ENCODE data around the gene CSNK1G3.

Gene CSNK1G3

DNA sequence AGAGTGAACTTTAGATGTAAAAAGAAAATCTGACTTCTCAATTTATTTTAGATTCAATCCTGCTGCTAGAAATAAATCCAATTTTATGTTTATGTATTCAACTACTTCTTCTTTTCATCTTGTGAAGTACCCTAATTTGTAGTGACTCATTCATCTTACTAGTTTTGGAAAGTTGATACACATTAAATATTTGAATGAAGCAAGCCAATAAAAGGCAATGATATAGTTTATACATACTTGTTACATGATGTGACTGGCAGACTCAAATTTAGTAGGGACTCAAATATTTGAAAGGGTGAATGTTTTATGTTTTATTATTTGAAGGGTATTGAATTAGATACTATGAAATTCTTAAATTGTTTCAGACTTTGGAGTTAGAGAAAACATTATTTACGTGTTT is 34.7 kb downstream of the CSNK1G3 start:
- Histone ChIP-seq H3K4me3 (ENCODE audit: low read length) (no peak overlapping the region), H3K4me1 (ENCODE audit: insufficient read depth, low read length) (no peaks in the 10 kb centered on the region), H3K27me3 (ENCODE audit: insufficient read depth, low read length) (no peaks in the 10 kb centered on the region), H3K36me3 (ENCODE audit: insufficient read depth, low read length) (peaks cover 4% of the 10 kb centered on the region), H3K9me3 (ENCODE audit: low read length) (no peaks in the 10 kb centered on the region), H2AFZ (ENCODE audit: low read depth, low read length) (no peak overlapping the region)

DNA sequence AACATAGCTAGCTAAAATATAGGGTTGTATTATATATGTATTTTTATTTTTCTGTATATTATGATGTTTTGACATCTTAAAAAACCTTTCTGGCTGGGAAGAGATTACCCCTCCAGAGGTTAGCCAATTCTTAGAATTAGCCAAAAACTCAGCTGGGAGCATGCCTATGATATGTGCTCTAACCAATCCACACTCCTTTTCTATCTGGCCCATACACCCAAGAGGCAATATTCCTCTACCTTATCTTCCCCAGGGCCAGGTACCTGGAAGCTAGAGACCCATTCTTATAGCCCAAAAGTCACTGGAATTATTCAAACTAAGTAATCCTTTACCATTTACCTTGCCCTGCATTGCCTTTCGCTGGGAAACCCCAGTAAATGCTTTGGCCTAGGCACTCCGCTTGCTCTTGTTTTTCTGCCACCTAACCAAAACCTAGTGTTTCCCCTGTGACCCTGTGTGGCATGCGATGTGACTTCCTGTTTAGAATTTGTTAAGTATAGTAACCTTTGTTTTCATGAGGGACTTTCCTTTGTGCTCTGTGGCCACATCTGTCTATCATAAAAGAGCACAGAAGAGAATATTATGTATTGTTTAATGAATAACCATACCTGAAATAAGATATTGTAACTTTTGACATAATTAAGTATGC is 37.4 kb downstream of the CSNK1G3 start:
- Histone ChIP-seq H3K36me3 (ENCODE audit: insufficient read depth, low read length) (peaks cover 4% of the 10 kb centered on the region), H2AFZ (ENCODE audit: low read depth, low read length) (no peak overlapping the region), H3K4me1 (ENCODE audit: insufficient read depth, low read length) (no peaks in the 10 kb centered on the region), H3K9me3 (ENCODE audit: low read length) (no peaks in the 10 kb centered on the region), H3K27me3 (ENCODE audit: insufficient read depth, low read length) (no peaks in the 10 kb centered on the region), H3K4me3 (ENCODE audit: low read length) (no peak overlapping the region)

DNA sequence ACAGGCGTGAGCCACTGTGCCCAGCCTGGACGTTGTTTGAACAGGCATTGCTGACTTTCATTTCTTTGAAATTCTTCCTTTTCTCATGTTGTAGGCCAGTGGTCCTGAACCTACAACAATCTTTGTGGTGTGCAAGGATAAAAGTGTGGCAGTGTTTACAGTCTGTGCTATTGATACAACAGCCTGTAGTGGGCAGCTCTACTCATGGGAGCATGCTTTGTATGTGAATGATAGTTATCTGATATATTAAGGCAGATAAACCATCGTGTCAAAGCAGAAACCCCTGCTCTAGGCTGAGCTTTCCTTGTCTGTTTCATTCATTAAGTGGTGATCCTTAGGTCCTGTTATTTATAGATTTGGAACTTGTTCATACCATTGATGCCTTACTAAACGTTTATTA is 42.6 kb downstream of the CSNK1G3 start:
- no peaks in the 10 kb centered on the region for H3K4me1 ChIP-seq (ENCODE audit: insufficient read depth, low read length)
- H2AFZ ChIP-seq (ENCODE audit: low read depth, low read length): no peak overlapping the region
- no peaks in the 10 kb centered on the region for H3K27me3 ChIP-seq (ENCODE audit: insufficient read depth, low read length)
- H3K4me3 ChIP-seq (ENCODE audit: low read length): no peak overlapping the region
- H3K9me3 ChIP-seq (ENCODE audit: low read length): no peaks in the 10 kb centered on the region
- peaks cover 17% of the 10 kb centered on the region for H3K36me3 ChIP-seq (ENCODE audit: insufficient read depth, low read length)

DNA sequence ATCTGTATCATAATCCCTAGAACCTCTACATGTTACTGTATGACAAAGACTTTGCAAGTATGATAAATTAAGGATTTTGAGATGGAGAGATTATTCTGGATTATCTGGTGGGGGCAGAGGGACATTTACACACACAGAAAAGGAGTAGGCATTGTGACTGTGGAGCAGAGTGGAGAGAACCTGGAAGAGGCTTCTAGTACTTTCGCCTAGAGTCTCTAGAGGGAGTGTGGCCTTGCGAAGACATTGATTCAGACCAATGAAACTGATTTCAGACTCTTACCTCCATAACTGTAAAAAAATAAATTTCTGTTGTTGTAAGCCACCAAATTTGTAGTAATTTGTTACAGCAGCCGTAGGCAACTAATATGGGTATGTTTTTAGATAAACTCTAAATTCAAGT is 45.9 kb downstream of the CSNK1G3 start:
- peaks cover 15% of the 10 kb centered on the region for H3K36me3 ChIP-seq (ENCODE audit: insufficient read depth, low read length)
- H3K4me1 ChIP-seq (ENCODE audit: insufficient read depth, low read length): no peaks in the 10 kb centered on the region
- H3K9me3 ChIP-seq (ENCODE audit: low read length): no peaks in the 10 kb centered on the region
- H3K4me3 ChIP-seq (ENCODE audit: low read length): no peak overlapping the region
- no peaks in the 10 kb centered on the region for H3K27me3 ChIP-seq (ENCODE audit: insufficient read depth, low read length)
- no peak overlapping the region for H2AFZ ChIP-seq (ENCODE audit: low read depth, low read length)

DNA sequence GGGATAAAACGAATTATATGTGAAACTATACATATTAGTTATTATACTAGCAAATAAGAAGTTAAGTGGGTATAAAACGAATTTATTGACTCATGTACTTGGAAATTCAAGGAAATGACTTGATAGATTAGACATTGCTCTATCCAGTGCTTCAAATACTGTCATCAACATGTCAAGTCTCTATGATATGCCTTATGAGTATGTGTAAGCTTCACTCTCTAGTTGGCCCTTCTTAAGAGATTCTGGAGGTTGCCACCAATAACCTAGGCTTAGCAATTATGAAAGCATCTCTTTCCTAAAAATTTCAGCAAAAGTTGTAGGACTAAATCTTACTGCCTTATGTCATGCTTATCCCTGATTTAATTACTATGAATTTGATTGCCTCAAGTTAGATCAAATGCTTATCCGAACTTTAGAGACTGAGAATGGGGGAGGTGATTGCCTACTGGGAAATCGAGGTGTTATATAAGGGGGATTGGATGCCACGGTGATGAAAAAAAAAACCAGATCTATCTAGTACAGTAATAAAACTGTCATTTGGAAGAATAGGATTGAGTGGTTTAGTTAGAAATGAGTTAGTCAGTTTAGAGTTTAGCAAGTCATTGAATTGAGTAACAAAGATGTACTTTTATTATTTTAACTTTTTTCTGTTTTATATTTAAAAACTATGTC is 46.9 kb downstream of the CSNK1G3 start:
- no peaks in the 10 kb centered on the region for H3K4me1 ChIP-seq (ENCODE audit: insufficient read depth, low read length)
- peaks cover 15% of the 10 kb centered on the region for H3K36me3 ChIP-seq (ENCODE audit: insufficient read depth, low read length)
- H3K4me3 ChIP-seq (ENCODE audit: low read length): no peak overlapping the region

DNA sequence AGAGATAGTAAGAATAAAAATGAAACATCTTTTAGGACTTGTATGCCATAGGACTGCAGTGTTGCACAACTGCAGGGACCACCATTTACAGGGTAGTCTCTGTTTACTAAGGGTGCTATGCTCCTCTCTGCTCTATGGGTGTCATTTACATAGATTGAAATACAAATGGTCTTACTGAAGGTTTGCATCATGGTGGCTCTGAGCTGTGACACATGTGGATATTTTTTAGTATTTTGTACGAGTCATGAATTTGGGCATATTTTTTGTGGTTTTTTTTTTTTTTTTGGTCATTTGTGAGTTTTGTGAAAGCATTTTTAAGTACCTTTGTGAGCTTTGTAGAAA is 47.4 kb downstream of the CSNK1G3 start:
- Histone ChIP-seq H3K36me3 (ENCODE audit: insufficient read depth, low read length) (peaks cover 15% of the 10 kb centered on the region), H3K9me3 (ENCODE audit: low read length) (no peaks in the 10 kb centered on the region), H3K27me3 (ENCODE audit: insufficient read depth, low read length) (no peaks in the 10 kb centered on the region), H3K4me1 (ENCODE audit: insufficient read depth, low read length) (no peaks in the 10 kb centered on the region), H2AFZ (ENCODE audit: low read depth, low read length) (no peak overlapping the region), H3K4me3 (ENCODE audit: low read length) (no peak overlapping the region)

More for the DNA sequence above, 46.9 kb downstream of the CSNK1G3 start:
- no peak overlapping the region for H2AFZ ChIP-seq (ENCODE audit: low read depth, low read length)
- no peaks in the 10 kb centered on the region for H3K9me3 ChIP-seq (ENCODE audit: low read length)
- no peaks in the 10 kb centered on the region for H3K27me3 ChIP-seq (ENCODE audit: insufficient read depth, low read length)

DNA sequence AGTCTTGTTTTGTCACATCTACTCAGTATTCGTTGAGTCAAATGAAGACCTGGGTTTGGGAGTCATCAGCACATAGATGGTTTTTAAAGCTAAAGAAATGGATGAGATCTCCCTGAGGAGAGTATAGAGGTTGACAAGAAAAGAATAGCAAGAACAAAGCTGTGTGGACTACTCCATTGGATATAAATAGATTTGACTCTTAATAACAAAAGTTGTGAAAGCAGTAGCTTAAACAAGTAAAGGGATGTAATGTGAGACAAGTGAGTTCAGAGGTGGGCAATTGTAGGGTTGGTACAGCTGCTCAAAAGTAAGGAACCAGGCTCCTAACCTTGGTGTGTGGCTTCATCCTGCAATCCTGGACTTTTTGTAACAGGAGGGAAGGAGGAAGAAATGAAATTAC is 49.3 kb downstream of the CSNK1G3 start:
- Histone ChIP-seq H3K27me3 (ENCODE audit: insufficient read depth, low read length) (no peaks in the 10 kb centered on the region), H3K9me3 (ENCODE audit: low read length) (peaks cover 2% of the 10 kb centered on the region), H3K4me3 (ENCODE audit: low read length) (no peak overlapping the region), H3K36me3 (ENCODE audit: insufficient read depth, low read length) (peaks cover 15% of the 10 kb centered on the region), H2AFZ (ENCODE audit: low read depth, low read length) (no peak overlapping the region), H3K4me1 (ENCODE audit: insufficient read depth, low read length) (no peaks in the 10 kb centered on the region)

DNA sequence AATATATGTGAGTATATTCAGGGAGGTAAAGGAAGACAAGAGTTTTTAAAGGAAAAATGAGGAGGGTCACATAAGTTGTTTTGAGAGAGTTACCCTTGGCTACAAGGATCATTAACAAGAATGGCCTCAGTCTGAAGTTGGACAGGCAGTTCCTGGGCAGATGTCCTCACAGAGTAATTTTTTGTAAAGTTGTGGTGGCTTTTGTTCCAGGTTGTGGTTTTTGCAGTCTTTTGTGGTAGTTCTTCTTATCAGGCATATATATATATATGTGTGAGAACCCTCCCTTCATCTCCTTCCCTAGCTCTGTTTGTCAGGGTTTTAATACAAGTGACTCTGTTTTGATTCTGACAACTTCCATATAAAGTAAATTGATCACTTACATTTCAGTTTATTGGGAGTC is 60.0 kb downstream of the CSNK1G3 start:
- no peak overlapping the region for H3K4me3 ChIP-seq (ENCODE audit: low read length)
- no peaks in the 10 kb centered on the region for H3K9me3 ChIP-seq (ENCODE audit: low read length)
- H2AFZ ChIP-seq (ENCODE audit: low read depth, low read length): no peak overlapping the region
- H3K27me3 ChIP-seq (ENCODE audit: insufficient read depth, low read length): no peaks in the 10 kb centered on the region
- H3K36me3 ChIP-seq (ENCODE audit: insufficient read depth, low read length): peaks cover 14% of the 10 kb centered on the region
- no peaks in the 10 kb centered on the region for H3K4me1 ChIP-seq (ENCODE audit: insufficient read depth, low read length)

DNA sequence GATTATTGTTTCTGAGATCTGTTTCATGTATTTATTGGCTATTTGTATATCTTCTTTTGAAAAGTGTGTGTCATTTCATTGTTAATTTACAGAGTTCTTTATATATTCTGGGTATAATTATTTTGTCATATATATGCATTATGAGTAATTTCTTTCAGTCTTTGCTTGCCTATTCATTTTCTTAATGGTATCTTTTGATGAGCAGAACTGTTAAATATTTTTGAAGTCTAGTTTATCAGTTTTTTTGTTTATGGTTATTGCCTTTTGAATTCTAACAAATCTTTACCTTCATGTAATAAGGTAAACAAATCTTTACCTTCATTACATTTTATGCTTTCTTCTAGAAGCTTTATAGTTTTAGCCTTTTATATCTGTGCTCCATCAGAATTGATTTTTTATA is 66.4 kb downstream of the CSNK1G3 start:
- Histone ChIP-seq H3K36me3 (ENCODE audit: insufficient read depth, low read length) (peaks cover 30% of the 10 kb centered on the region), H3K9me3 (ENCODE audit: low read length) (peaks cover 5% of the 10 kb centered on the region), H3K27me3 (ENCODE audit: insufficient read depth, low read length) (no peaks in the 10 kb centered on the region), H2AFZ (ENCODE audit: low read depth, low read length) (no peak overlapping the region), H3K4me1 (ENCODE audit: insufficient read depth, low read length) (no peaks in the 10 kb centered on the region), H3K4me3 (ENCODE audit: low read length) (no peak overlapping the region)

DNA sequence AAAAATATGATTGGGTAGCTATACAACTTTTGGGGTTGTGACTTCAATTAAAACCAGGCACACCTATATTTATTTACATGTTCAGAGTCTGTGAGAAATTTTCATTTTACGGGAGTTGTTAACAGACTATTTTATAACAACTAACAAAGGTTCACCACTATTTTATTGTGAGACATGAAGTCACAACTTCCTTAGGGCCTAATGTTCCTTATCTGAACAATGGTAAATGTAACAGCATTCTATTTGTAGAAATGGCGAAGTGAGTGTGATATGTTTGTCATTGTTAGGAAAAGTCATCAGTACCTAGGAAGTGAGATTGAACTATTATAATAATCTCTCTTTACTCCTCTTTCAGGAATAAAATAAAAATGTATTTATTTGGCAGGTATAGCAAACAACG is 67.4 kb downstream of the CSNK1G3 start:
- Histone ChIP-seq H3K27me3 (ENCODE audit: insufficient read depth, low read length) (no peaks in the 10 kb centered on the region), H3K36me3 (ENCODE audit: insufficient read depth, low read length) (peaks cover 30% of the 10 kb centered on the region), H3K9me3 (ENCODE audit: low read length) (peaks cover 5% of the 10 kb centered on the region), H3K4me1 (ENCODE audit: insufficient read depth, low read length) (no peaks in the 10 kb centered on the region), H3K4me3 (ENCODE audit: low read length) (no peak overlapping the region), H2AFZ (ENCODE audit: low read depth, low read length) (no peak overlapping the region)

DNA sequence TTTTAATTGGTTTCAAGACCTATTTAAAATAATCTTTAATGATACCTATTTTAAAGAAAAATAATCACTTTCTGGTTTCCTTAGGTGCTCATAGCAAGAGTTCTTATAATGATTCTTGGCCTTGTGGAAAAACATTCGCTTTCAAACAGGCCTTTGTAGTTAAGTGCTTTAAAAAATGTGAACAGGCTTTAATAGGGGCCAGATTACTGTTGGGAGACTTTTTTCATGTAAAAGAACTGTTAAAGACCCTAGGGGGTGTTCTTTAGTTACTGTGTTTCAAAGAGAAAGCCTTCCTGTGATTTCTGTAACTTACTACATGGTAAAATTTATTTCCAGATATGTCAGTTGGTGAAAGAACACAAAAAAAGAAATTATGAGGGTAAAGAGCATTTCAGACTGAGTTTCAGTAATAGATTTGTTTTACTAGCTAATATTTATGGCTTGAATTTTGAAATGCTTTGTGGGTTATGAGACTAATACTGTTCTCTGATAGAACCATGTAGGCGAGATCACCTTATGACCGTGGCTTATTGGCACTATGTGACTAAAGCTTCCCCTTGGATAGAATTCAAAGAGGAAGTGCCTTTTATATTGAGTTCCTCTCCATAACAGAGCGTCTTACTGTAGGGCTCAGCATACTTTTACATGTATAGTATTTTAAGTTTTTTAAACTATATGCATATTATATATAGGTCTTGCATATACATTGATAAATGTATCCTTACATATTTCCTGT is 70.7 kb downstream of the CSNK1G3 start:
- Histone ChIP-seq H3K4me3 (ENCODE audit: low read length) (no peak overlapping the region), H3K9me3 (ENCODE audit: low read length) (peaks cover 4% of the 10 kb centered on the region), H3K27me3 (ENCODE audit: insufficient read depth, low read length) (no peaks in the 10 kb centered on the region), H2AFZ (ENCODE audit: low read depth, low read length) (no peak overlapping the region), H3K36me3 (ENCODE audit: insufficient read depth, low read length) (peaks cover 13% of the 10 kb centered on the region), H3K4me1 (ENCODE audit: insufficient read depth, low read length) (no peaks in the 10 kb centered on the region)

DNA sequence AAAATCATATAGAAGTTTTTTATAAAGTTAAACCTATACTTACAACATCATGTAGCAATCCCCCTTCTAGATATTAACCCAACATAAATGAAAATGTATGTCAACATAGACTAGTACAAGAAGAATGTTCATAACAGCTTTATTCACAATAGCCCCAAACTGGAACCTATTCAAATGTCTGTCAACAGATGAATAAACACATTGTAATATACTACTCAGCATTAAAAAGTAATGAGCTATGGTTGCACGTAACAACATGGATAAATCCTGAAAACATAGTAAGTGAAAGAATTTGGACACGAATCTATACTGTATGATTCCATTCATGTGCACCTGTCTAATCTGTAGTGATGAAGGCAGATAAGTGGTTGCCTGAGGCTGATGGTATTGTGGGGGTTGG is 73.9 kb downstream of the CSNK1G3 start:
- Histone ChIP-seq H3K4me1 (ENCODE audit: insufficient read depth, low read length) (no peaks in the 10 kb centered on the region), H3K27me3 (ENCODE audit: insufficient read depth, low read length) (no peaks in the 10 kb centered on the region), H2AFZ (ENCODE audit: low read depth, low read length) (no peak overlapping the region), H3K4me3 (ENCODE audit: low read length) (no peak overlapping the region), H3K36me3 (ENCODE audit: insufficient read depth, low read length) (peaks cover 8% of the 10 kb centered on the region), H3K9me3 (ENCODE audit: low read length) (no peaks in the 10 kb centered on the region)

DNA sequence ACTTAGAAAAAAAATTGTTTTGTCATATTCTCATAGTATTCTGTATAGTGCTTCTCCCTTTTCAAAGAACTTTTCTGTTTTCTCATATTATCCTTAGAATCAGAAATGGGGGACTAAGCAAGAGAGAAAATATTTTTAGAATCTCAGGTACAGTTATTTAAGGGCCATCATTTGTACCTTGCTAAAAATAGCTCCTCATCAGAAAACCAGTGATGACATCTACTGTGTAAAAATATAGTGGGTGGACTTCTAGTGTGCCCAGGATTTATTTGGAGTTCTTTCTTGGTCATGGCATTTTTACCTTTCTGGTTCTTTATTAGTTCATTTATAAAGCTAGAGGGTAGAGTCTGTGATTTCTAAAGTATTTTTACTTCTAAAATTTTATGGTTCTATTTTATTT is 82.5 kb downstream of the CSNK1G3 start:
- H2AFZ ChIP-seq (ENCODE audit: low read depth, low read length): no peak overlapping the region
- no peaks in the 10 kb centered on the region for H3K27me3 ChIP-seq (ENCODE audit: insufficient read depth, low read length)
- H3K9me3 ChIP-seq (ENCODE audit: low read length): peaks cover 2% of the 10 kb centered on the region
- H3K4me1 ChIP-seq (ENCODE audit: insufficient read depth, low read length): no peaks in the 10 kb centered on the region
- no peak overlapping the region for H3K4me3 ChIP-seq (ENCODE audit: low read length)
- H3K36me3 ChIP-seq (ENCODE audit: insufficient read depth, low read length): peaks cover 34% of the 10 kb centered on the region

Data from neuron (in vitro differentiated cells).